ENCODE measurements around the gene MCF2L2.

DNA sequence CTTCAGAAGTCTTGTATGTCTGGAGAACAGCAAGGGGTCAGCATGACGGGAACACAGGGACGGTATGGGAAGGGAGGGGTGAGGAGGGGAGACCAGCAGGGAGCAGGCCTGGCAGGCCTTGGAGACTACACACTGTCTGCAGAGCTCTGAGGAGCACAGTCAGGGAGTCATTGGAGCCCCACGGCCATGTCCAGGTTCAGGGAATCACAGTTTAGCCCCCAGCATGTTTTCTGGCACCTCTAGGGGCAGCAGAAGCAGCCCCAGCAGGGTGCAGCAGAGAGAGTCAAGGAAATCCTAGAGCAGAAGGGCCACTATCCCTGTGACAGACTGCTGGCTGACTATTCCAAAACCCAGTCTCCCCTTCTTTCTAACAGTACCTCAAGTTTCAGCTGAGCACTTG, 269.1 kb downstream of the MCF2L2 start:
- TF ChIP-seq, protein P1, sequence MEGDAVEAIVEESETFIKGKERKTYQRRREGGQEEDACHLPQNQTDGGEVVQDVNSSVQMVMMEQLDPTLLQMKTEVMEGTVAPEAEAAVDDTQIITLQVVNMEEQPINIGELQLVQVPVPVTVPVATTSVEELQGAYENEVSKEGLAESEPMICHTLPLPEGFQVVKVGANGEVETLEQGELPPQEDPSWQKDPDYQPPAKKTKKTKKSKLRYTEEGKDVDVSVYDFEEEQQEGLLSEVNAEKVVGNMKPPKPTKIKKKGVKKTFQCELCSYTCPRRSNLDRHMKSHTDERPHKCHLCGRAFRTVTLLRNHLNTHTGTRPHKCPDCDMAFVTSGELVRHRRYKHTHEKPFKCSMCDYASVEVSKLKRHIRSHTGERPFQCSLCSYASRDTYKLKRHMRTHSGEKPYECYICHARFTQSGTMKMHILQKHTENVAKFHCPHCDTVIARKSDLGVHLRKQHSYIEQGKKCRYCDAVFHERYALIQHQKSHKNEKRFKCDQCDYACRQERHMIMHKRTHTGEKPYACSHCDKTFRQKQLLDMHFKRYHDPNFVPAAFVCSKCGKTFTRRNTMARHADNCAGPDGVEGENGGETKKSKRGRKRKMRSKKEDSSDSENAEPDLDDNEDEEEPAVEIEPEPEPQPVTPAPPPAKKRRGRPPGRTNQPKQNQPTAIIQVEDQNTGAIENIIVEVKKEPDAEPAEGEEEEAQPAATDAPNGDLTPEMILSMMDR (IDR thresholded peaks at IDR 0.05; ENCODE audit: extremely low read depth in 1 of 2, insufficient read depth in 1 of 2, low read depth in 1 of 2, low read length in 2 of 2), result peak; percentile 14 to 24
- no peak for TF ChIP-seq POLR2A (IDR thresholded peaks at IDR 0.05; ENCODE audit: low read depth, low read length)
- TF ChIP-seq EZH2 (IDR thresholded peaks at IDR 0.05; ENCODE audit: borderline replicate concordance, low read depth, low read length, severe bottlenecking), result no peak
- no peak for TF ChIP-seq POLR2AphosphoS5 (IDR thresholded peaks at IDR 0.05; ENCODE audit: insufficient read depth, low read depth, low read length)
- TF ChIP-seq, protein P2, sequence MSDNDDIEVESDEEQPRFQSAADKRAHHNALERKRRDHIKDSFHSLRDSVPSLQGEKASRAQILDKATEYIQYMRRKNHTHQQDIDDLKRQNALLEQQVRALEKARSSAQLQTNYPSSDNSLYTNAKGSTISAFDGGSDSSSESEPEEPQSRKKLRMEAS (IDR thresholded peaks at IDR 0.05; ENCODE audit: insufficient read depth, insufficient read length), result no peak
- no peak for TF ChIP-seq FOS (IDR thresholded peaks at IDR 0.05; ENCODE audit: borderline replicate concordance, insufficient read depth, low read length)
- TF ChIP-seq JUN (IDR thresholded peaks at IDR 0.05; ENCODE audit: borderline replicate concordance, insufficient read depth, insufficient read length, low read depth), result no peak
